Superior temporal gyrus (tissue), 1 donor: ENCODE results near the gene IGFBP2.

Source experiments
- DNase-seq: peaks from one replicate; pipeline ENCODE4 v3.0.0-alpha.2; 2016; ENCODE audit errors: extremely low spot score

Gene IGFBP2

DNA sequence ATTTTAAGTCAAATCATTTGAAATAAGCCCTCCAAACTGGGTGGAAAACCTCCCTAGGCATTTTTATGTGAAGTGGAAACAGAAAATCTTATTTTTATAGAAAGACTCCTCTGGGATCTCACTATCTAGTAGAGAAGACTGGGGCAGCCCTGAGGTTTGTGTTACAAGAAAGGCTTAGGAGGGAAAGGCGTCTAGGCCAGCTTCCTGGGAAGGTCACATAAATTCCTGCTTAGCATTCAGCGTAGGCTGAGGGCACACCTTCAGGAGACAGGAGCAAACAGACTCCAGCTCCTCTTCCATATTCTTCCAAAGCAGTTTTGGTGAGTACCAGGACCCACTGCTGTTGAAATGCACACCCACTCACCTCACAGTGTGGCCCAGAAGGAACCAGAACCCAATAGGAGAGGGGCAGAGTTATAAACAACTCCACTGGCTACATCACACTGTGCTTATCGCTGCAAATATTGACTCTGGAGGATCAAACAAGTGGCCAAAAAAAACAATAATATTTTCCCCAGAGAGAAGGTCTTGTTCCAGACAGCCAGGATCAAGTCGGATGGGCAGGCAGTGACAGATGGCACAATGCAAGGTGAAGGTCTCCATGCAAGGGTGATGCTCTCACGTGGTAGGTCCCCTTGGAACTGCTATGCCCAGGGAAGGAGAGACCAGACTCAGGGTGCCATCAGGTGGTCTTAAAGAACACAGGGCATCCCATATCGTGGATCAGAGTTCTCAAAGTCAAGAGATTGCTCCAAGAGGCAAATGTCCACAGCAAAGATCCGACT is 17.7 kb upstream of the IGFBP2 start:
- no peak for DNase-seq

- no peak for DNase-seq
These were observed 17.0 kb upstream of the IGFBP2 start for GRCh38 chr2:216616083-216616678.

DNA sequence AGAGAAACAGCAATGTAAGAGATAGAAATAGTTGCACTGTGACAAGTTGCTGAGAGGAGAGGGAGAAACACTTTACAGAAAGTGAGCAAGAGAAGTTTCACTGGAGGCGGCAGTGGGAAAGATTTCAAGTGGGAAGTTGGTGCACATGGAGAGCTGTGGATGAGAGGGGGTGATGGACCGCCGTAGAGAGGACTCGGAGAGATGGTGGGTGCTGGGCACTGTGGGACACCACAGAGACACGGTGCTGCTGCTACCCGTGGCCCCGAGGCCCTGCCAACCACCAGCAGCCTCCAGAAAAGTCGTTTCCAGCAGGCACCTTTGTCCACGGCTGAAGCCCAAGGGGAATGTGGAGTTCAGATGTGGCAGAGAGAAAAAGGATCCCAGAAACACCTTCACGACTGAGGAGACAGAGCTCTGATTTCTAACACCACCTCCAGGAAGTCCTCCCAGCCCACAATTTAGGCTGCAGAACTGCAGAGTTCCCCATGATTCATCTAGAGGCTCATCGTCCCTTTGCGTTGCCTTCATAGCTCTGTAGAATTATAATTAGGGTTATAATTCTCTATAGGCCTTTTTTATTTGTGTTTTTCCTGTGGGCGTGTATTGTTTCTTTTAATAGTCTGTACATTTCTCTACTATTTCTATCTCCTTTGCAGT is 15.9 kb upstream of the IGFBP2 start:
- no peak for DNase-seq

DNA sequence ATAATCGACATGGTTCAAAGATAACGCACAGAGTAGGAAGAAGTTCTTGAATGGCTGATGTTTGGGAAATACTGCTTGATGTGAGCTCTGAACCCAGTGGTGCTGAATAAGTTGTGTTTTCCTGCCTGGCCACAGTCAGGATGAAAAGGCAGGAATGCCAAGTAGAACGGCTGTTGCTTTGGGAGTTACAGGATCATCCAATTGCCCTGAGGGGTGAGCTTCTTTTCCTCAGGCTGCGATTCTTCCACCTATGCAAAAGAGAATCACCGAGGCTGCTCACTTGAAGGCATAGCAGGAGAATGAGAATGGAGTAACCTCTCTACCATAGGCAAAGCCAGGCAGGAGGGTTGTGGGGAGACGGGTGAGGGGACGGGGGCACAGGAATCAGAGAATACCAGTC is 14.4 kb upstream of the IGFBP2 start:
- no peak for DNase-seq

GRCh38 chr2:216619411-216620393 is 13.5 kb upstream of the IGFBP2 start:
- no peak for DNase-seq

- no peak for DNase-seq
These were observed 12.4 kb upstream of the IGFBP2 start for GRCh38 chr2:216620786-216621185.

DNA sequence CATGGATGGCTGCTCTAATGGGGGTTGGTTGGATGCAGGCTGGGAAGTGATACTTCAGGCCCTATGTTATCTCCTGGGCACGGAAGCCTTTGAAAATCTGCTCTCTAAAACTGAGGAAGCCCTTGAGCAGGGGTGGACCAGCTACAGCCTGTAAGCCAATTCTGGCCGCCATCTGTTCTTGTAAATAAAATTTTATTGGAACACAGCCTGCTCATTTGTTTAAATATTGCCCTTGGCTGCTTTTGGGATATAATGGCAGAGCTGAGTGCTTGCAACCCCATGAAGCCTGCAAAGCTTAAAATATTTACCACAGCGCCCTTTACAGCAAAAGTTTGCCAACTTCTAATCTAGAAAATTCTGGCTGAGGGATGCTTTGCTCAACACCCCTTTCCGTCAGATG is 11.9 kb upstream of the IGFBP2 start:
- no peak for DNase-seq

GRCh38 chr2:216622526-216622925 is 10.7 kb upstream of the IGFBP2 start:
- no peak for DNase-seq

DNA sequence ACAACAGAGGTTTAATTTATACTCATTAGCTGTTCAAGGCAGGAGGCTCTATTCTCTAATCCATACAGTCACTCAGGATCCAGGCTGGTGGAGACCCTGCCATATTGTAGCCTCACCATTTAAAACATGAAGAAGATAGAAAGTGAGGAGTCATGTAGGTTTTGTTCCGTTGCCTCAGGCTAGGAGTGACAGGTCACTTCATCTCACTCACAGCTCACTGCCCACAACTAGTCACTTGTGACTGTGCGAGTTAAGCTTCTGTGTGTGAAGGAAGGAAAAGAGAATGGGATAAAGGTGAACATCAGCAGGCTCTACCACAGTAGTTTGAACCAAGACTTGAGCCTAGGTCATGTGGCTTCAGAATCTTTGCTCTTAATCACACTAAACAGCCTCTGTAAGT is 9.0 kb upstream of the IGFBP2 start:
- DNase-seq = no peak

- DNase-seq = no peak
These were observed 6.9 kb upstream of the IGFBP2 start for GRCh38 chr2:216626168-216626874.

GRCh38 chr2:216626875-216627245 is 6.4 kb upstream of the IGFBP2 start:
- DNase-seq = no peak

DNA sequence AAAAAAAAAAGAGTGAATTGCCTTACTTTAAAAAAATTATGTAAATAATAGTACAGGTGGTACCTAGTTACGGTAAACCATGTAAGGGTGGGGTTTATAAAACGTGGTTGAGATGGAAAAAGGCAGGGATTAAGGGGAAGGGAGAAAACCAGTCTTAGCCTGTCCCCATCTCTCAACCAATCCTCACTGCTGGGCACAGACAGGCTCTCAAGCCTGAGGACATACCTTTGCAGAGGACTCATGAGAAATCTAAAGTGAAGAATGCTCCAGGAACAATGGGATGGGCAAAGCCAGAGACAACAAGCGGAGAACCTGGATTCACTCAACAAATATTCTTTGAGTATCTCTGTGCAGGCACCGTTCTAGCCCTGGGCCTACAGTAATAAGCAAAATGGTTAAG is 3.4 kb upstream of the IGFBP2 start:
- DNase-seq = no peak

DNA sequence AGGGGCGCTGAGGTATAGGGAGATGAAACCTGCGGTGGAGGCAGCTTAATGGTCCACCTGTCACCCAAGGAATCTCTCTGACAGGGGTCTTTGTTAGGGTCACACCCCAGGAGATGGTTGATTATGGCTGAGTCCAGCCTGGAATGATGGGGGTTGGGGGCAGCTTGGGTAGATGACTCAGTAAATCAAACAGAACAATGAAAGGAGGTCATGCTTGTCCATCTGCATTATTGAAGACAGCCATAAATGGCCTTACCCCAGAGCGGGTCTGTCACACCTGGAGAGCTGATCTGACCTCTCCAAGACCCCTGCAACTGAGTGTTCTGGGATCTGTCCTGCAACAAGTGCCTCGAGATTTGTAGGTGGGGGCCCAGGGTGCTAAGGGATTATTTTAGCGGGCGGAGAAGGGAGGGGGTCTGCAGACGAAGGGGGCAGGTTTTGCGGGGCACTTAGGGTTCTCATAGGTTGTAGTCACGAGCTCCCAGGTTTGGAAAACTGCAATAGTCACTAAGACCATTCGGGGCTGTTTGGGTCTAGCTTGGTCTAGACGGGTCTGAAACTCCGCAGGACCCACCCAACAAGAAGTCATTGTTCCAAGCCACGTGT is 771 bp upstream of the IGFBP2 start:
- no peak for DNase-seq

DNA sequence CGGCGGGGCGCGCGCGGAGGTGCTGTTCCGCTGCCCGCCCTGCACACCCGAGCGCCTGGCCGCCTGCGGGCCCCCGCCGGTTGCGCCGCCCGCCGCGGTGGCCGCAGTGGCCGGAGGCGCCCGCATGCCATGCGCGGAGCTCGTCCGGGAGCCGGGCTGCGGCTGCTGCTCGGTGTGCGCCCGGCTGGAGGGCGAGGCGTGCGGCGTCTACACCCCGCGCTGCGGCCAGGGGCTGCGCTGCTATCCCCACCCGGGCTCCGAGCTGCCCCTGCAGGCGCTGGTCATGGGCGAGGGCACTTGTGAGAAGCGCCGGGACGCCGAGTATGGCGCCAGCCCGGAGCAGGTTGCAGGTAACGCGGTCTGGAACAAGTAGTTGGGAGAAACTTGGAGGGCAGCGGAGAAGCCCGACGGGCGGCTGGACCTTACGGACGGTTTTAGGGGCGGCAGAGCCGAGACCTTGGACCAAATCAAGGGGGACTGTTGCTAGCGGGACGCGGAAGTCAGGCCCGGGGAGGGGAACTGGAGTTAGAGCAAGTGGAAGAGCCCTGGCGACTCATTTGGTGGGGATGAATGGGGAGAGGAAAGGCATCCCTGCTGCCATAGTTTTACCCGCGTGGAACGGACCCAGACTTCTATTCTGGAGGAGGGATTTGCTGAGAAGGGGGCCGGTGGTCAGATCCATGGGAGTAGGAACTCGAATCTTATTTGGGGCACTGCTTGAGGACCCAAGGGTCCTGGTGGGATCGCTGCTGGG is 573 bp downstream of the IGFBP2 start:
- DNase-seq = no peak

DNA sequence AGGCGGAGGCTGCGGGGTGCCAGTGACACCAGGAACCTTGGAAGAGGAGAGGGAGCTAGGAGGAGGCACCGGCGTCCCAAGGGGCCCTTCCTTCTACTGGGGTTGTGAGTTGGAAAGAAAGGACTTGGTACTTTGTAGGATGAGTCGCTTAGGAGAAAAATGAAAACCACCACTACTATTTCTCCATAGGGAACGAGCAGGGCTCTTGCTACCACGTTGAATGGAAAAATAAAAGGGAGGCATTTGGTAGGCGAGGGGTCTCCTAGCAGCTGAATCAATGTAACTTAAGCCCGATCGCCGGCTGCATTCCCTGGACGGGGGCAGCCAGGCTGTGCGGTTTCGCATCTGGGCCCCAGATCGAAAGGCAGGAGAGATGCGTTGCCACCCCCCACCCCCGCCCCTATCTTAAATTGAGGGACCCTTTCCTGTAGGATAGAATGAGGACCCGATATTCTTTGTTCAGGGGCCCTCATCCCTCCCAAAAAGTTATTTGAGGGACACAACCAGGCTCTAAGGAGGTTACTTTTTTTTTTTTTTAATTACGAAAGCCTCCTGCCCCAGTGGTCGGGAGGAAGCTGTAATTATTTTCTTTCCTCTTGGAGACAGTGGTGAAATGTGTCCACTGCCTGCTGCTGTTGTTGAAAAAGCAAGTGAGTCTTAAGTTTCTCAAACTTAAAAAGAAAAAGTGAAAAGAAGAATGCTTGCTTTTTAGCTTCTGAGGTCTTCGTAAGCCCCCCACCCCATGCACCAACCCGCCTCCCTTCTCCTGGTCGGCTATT is 1.3 kb downstream of the IGFBP2 start:
- DNase-seq = no peak

- DNase-seq = no peak
These were observed 2.0 kb downstream of the IGFBP2 start for GRCh38 chr2:216635171-216635570.

DNA sequence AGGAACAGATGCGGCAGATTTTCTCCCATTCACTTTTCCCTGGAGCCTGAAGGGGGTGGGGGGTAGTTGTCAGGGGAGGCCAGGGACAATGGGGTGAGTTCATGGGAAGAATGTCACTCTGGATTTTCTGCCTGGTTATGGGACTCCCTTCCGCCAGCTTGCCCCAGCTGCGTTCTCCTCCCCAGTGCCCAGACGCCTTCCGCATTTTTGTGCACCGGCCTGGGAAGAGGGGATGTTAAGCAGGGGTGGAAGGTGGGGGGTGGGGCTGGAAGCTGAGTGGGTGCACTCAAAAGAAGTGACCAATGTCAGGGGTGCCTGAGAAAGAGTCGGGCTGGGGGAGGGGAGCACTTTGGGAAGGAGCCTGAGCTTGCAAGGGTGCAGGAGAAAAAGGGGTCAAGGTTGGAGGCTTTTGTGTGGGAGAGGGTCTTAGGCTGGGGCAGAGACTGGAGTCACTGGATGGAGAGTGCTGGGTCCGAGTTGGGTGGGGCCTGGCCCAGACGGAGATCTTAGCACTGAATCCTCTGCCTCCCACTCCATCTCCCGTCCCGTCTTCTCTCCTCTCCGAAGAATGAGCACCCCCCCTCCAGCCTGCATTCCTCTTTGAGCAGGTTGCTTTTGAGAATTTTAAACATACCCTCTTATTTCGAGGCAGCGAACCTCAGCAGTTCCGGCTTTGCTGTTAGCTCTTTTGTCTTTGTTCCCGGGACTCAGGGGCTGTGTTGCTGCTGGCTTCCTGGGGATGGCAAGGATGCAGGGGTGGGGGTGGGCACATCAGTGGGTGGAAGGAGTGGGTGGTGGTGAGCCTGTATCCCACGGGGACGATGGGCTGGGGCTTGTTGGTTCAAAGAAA is 2.7 kb downstream of the IGFBP2 start:
- no peak for DNase-seq
